ENCODE measurements around the gene C19orf25. TPM values are rescaled to one million over a fixed set of nuclear protein-coding genes. Genes with fewer than 3 reads are reported as not detected.

C19orf25 gene
- total and polyA plus RNA-seq, 9 donors, result 17.5 to 23.9 (median 20.9) TPM

DNA sequence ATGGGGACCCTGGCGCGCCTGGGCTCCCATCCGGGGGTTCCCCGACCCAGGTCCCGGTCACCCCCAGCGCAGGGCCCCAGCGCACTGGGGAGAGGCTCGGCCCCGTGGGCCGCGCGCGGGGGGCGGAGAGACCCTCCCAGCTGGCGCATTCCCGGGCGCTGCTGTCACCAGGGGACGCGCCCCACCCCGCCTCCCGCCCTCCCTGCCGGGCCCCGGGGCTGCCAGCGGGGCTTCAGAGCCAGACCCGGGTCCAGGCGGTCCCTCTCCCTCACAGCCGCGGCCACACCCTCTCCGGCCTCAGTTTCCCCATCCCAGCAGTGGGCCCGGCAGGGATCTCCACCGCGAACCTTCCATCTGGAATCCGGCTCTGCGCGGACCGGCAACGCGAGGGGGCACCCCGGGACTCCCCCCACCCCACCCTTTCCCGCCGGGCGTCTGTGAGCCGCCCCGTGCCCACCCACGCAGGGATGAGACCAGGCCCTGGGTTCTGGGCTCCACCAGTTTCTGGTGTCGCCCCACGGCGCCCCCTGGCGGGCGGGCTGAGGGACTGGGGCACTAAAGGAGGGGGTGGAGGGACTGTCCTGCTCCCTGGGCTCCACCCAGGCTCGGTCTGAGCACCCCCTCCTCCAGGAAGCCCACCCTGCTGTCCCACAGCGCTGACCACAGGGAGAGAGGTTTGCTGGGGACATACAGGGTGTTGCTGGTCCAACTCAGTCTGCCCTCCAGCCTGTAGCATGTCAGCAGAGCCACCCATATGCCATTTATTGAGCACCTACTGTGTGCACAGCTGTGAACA lies 34.7 kb upstream of the C19orf25 start:
- peak overlapping the region; percentile 20 for H3K27ac ChIP-seq (ENCODE audit: low read length)
- no peaks in the 10 kb centered on the region for H3K36me3 ChIP-seq (ENCODE audit: control insufficient read depth, insufficient read depth, low read length)
- H3K4me3 ChIP-seq (ENCODE audit: low read length), result peak overlapping the region; percentile 43
- peaks cover 51% of the 10 kb centered on the region for H3K27me3 ChIP-seq (ENCODE audit: control insufficient read depth, insufficient read depth, low read length)
- H3K4me1 ChIP-seq (ENCODE audit: control insufficient read depth, insufficient read depth, low read length), result peaks cover 21% of the 10 kb centered on the region
- peak; percentile 37 for DNase-seq
- 6% methylated on average over 32 of the region's 52 CpGs for WGBS (ENCODE audit: insufficient coverage)
- H3K9me3 ChIP-seq (replicated peaks; ENCODE audit: control insufficient read depth, low read depth, low read length), result peaks cover under 1% of the 10 kb centered on the region

DNA sequence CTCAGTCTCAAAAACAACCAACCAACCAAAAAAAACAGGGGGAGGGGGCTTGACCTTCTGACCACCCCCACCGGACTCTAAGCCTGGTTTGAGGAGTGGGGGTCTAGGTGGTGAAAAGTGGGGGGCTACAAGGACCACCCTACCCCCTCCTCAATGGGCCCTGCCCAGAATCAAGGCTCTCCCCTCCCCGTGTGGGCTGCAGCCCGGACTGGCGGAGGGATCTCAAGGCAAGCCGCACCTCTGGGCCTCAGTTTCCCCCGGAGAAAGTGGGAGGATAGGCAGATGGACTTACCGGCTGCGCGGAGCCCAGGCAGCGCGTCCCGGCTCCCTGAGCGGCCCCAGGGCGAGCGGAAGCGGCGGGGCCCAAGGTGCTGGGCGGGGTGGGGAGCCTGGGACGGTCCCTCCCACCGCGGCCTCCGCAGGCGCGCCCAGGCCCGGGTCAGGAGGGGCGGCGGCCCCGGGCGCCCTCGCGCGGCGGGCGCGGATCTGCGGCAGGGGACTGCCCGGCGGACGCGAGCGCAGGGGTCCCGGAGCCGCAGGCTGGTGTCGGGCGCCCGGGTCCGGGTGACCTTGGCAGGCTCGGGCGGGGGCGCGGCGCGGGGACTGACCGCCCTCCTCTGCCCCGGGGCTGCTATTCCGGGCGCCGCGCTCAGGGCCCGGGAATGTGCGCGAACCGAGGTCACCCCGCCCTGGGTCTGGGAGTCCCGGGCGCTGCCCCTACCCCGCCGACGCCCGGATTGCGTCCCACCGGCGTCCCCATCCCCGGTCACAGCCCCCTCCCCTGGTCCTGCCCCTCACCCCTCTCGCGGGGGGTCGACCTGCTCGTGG lies 33.9 kb upstream of the C19orf25 start, which contains the start of gene ADAMTSL5:
TSS of gene ADAMTSL5 (minus strand) at position 349 of the 828 bp plus-strand sequence. CDS start 2,076 bp downstream, outside the sequence.
- H3K36me3 ChIP-seq (ENCODE audit: control insufficient read depth, insufficient read depth, low read length), result no peaks in the 10 kb centered on the region
- H3K27me3 ChIP-seq (ENCODE audit: control insufficient read depth, insufficient read depth, low read length), result peaks cover 45% of the 10 kb centered on the region
- H3K4me1 ChIP-seq (ENCODE audit: control insufficient read depth, insufficient read depth, low read length), result peaks cover 25% of the 10 kb centered on the region
- WGBS (ENCODE audit: insufficient coverage), result under 1% methylated on average over 67 of the region's 78 CpGs
- peak within 1 kb of the TSS; percentile 20 for H3K27ac ChIP-seq (ENCODE audit: low read length)
- peak; percentile 63 for DNase-seq
- H3K9me3 ChIP-seq (replicated peaks; ENCODE audit: control insufficient read depth, low read depth, low read length), result peaks cover 4% of the 10 kb centered on the region
- H3K4me3 ChIP-seq (ENCODE audit: low read length), result peak within 1 kb of the TSS; percentile 43

DNA sequence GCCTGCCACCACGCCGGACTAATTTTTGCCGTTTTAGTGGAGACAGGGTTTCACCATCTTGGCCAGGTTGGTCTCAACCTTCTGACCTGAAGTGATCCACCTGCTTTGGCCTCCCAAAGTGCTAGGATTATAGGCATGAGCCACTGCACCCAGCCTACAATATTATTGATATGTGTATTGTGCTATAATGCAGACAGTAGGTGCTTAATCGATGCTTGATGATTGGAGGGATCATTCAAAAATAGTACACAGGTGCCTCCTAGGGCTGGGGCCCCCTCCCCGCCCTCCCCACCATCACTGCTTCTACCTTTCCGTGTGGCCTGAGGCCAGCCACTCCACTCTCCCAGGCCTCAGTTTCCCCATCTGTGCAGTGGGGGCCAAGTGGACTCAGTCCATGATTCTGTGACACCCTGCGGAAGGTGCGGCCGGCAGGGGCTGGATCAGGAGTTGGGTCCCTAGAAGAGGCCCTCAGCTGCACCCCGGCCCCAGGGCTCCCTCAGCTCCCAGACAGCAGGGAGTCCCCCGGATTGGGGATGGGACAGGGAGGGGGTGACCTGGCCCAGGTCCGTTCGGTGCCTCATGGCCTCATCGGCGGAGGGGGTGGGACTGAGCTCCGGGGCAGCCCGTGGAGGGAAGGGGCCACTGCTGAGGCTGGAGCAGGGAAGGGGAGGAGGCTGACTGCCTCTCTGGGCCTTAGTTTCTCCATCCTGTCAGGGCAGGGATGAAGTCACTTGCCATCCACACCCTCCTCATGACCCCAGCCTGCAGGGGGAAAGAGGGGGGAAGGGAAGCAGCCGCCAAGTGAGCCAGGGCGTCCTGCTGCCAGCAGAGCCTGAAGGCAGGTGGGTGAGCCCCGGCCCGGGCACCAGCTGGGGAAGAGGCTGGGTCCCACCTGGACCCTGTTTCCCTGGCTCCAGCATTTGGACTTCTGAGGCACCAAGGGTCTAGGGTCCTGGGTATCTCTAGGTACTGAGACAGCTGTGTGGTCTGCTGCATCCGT lies 32.6 kb upstream of the C19orf25 start:
- Histone ChIP-seq H3K36me3 (ENCODE audit: control insufficient read depth, insufficient read depth, low read length) (no peaks in the 10 kb centered on the region), H3K4me1 (ENCODE audit: control insufficient read depth, insufficient read depth, low read length) (peaks cover 32% of the 10 kb centered on the region), H3K27ac (ENCODE audit: low read length) (no peak overlapping the region), H3K4me3 (ENCODE audit: low read length) (no peak overlapping the region), H3K27me3 (ENCODE audit: control insufficient read depth, insufficient read depth, low read length) (peaks cover 43% of the 10 kb centered on the region), H3K9me3 (replicated peaks; ENCODE audit: control insufficient read depth, low read depth, low read length) (peaks cover 4% of the 10 kb centered on the region)
- WGBS (ENCODE audit: insufficient coverage), result 68% methylated on average over 8 of the region's 22 CpGs
- DNase-seq, result no peak

DNA sequence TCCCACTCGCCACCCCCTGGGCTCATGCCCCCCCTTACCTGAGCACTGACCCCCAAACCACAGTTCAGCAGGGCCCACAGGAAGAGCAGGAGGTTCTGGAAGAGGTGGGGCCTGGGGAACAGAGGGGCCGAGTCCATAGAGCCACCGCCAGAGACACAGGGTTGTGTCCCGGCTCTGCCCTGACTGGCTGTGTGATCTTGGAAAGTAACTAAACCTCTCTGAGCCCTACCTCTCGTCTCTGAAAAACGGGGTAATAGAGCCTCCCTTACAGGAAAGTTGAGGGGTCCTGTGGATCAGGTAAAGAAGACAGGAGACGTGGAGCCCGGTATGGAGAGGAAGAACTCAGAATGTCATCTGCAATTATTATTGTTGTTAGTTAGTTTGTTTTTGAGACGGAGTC lies 31.8 kb upstream of the C19orf25 start:
- Histone ChIP-seq H3K36me3 (ENCODE audit: control insufficient read depth, insufficient read depth, low read length) (peaks cover 4% of the 10 kb centered on the region), H3K27ac (ENCODE audit: low read length) (no peak overlapping the region), H3K4me3 (ENCODE audit: low read length) (no peak overlapping the region), H3K9me3 (replicated peaks; ENCODE audit: control insufficient read depth, low read depth, low read length) (peaks cover 4% of the 10 kb centered on the region), H3K4me1 (ENCODE audit: control insufficient read depth, insufficient read depth, low read length) (peaks cover 32% of the 10 kb centered on the region), H3K27me3 (ENCODE audit: control insufficient read depth, insufficient read depth, low read length) (peaks cover 45% of the 10 kb centered on the region)
- WGBS (ENCODE audit: insufficient coverage), result 20% methylated on average over 2 of the region's 9 CpGs
- DNase-seq, result no peak

DNA sequence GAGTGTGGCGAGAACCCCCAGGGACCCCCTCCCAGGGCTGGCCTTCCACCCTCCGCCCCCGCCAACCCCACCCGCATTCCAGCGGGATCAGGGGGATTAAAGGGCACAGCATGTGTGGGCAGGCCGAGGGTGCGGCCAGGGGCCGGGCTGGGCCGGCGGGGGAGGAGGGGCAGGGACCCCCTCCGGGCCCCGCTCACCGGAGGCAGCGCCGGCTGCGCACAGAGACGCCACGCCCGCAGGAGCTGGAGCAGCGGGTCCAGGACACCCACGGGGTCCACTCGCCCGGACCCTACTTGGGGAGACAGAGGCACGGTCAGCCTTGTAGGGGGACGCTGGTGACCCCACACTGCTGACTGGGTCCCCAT lies 31.4 kb upstream of the C19orf25 start:
- peaks cover 4% of the 10 kb centered on the region for H3K9me3 ChIP-seq (replicated peaks; ENCODE audit: control insufficient read depth, low read depth, low read length)
- no peak for DNase-seq
- WGBS (ENCODE audit: insufficient coverage), result 9% methylated on average over 17 of the region's 25 CpGs
- H3K4me1 ChIP-seq (ENCODE audit: control insufficient read depth, insufficient read depth, low read length), result peaks cover 32% of the 10 kb centered on the region
- H3K27me3 ChIP-seq (ENCODE audit: control insufficient read depth, insufficient read depth, low read length), result peaks cover 48% of the 10 kb centered on the region
- H3K36me3 ChIP-seq (ENCODE audit: control insufficient read depth, insufficient read depth, low read length), result peaks cover 6% of the 10 kb centered on the region
- no peak overlapping the region for H3K27ac ChIP-seq (ENCODE audit: low read length)
- no peak overlapping the region for H3K4me3 ChIP-seq (ENCODE audit: low read length)

DNA sequence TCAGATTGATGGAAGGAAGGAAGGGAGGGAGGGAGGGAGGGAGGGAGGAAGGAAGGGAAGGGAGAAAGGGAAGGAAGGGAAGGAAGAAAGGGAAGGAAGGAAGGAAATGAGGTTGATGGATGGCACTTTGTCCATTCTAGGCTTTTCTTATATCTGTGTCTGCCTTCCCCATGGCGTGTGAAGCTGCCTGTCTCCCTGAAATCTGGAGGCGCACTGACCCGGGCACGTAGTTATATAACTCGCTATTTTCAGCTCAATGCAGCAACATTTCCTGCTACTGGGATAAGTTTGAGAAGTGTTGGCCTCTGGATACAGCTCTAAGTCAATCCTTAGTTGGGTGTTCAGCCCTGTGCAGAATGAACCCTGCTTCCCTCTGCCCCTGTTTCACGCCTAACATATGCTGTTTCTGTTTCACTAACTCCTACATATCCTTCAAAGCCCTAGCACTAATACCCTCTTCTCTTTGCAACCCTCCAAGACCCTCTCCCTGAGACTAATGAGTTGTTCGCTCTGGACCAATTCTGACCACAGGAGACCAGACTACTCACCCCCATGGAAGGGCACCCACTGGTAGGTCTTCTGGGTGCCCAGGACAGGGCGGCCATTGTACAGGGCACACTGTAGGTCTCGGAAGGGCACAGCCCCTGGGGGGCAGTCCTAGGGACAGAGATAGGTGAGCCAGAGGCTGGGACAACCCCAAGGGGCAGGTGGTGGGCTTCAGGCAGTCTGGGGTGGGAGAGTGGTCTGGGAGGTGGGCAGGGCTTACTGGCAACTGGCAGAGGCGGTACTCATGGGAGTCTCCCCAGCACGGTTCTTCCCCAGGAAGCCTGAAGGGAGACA lies 30.8 kb upstream of the C19orf25 start:
- H3K36me3 ChIP-seq (ENCODE audit: control insufficient read depth, insufficient read depth, low read length), result peaks cover 6% of the 10 kb centered on the region
- H3K4me3 ChIP-seq (ENCODE audit: low read length), result no peak overlapping the region
- H3K9me3 ChIP-seq (replicated peaks; ENCODE audit: control insufficient read depth, low read depth, low read length), result peaks cover 4% of the 10 kb centered on the region
- peaks cover 32% of the 10 kb centered on the region for H3K4me1 ChIP-seq (ENCODE audit: control insufficient read depth, insufficient read depth, low read length)
- no peak for DNase-seq
- WGBS (ENCODE audit: insufficient coverage), result 77% methylated on average over 7 of the region's 11 CpGs
- no peak overlapping the region for H3K27ac ChIP-seq (ENCODE audit: low read length)
- H3K27me3 ChIP-seq (ENCODE audit: control insufficient read depth, insufficient read depth, low read length), result peaks cover 45% of the 10 kb centered on the region

DNA sequence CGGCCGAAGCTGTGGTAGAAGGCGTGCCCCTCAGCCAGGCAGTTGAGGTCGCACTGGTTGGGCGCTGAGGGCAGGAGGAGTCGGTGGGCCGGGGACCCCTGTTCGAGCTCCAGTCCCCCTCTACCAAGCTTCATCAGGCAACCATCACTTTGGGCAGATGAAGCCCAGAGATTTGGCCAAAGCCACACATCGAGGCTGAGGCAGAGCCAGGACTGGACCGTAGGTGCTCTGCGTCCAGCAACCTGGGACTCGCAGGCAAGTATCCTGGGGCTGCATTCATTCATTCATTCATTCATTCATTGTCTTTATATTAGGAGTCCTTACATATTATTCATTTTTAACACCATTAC lies 29.5 kb upstream of the C19orf25 start:
- 0% methylated on average over 1 of the region's 12 CpGs for WGBS (ENCODE audit: insufficient coverage)
- no peak for DNase-seq
- Histone ChIP-seq H3K36me3 (ENCODE audit: control insufficient read depth, insufficient read depth, low read length) (peaks cover 6% of the 10 kb centered on the region), H3K4me1 (ENCODE audit: control insufficient read depth, insufficient read depth, low read length) (peaks cover 32% of the 10 kb centered on the region), H3K27ac (ENCODE audit: low read length) (no peak overlapping the region), H3K27me3 (ENCODE audit: control insufficient read depth, insufficient read depth, low read length) (peaks cover 45% of the 10 kb centered on the region), H3K9me3 (replicated peaks; ENCODE audit: control insufficient read depth, low read depth, low read length) (peaks cover 4% of the 10 kb centered on the region), H3K4me3 (ENCODE audit: low read length) (peak overlapping the region; percentile 10)

DNA sequence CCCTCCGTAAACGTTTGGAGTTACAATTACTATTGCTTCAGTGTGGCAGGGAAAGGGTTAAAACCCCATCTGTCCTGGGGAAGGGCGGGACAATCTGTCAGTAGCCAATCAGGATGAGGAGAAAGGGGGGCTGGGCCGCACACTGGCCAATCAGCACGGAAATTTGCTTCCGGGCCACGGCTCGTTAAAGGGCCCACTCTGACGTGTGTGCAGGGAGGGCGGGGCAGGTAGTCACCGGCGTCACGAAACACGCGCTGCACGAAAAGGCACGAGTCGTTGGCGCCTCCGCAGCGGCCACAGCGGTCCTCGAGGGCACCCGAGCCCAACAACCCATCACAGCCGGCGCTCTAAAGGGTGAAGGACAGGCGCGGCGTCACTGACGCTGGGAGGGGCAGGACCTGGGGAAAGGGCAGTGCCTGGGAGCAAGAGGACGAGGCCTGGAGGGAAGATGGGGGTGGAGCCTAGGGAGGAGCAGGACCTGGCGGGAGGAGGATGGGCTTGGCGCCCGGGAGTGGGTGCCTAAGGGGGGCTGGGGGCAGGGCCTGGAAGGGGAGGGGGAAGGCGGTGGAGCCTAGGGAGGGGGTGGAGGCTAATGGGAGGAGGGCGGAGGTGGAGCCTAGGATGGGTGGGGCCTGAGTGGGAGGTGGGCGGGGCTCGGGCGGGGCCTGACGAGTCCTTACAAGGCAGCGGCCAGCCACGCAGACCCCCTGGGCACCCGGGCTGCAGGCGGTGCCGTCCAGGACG lies 28.9 kb upstream of the C19orf25 start:
- WGBS (ENCODE audit: insufficient coverage), result under 1% methylated on average over 37 of the region's 46 CpGs
- H3K9me3 ChIP-seq (replicated peaks; ENCODE audit: control insufficient read depth, low read depth, low read length), result peaks cover 4% of the 10 kb centered on the region
- peak overlapping the region; percentile 87 for H3K27ac ChIP-seq (ENCODE audit: low read length)
- peak overlapping the region; percentile 44 for H3K4me3 ChIP-seq (ENCODE audit: low read length)
- peaks cover 6% of the 10 kb centered on the region for H3K36me3 ChIP-seq (ENCODE audit: control insufficient read depth, insufficient read depth, low read length)
- H3K4me1 ChIP-seq (ENCODE audit: control insufficient read depth, insufficient read depth, low read length), result peaks cover 37% of the 10 kb centered on the region
- DNase-seq, result peak; percentile 98
- H3K27me3 ChIP-seq (ENCODE audit: control insufficient read depth, insufficient read depth, low read length), result peaks cover 48% of the 10 kb centered on the region
